Measurements from ENCODE around the gene YJU2.

DNA sequence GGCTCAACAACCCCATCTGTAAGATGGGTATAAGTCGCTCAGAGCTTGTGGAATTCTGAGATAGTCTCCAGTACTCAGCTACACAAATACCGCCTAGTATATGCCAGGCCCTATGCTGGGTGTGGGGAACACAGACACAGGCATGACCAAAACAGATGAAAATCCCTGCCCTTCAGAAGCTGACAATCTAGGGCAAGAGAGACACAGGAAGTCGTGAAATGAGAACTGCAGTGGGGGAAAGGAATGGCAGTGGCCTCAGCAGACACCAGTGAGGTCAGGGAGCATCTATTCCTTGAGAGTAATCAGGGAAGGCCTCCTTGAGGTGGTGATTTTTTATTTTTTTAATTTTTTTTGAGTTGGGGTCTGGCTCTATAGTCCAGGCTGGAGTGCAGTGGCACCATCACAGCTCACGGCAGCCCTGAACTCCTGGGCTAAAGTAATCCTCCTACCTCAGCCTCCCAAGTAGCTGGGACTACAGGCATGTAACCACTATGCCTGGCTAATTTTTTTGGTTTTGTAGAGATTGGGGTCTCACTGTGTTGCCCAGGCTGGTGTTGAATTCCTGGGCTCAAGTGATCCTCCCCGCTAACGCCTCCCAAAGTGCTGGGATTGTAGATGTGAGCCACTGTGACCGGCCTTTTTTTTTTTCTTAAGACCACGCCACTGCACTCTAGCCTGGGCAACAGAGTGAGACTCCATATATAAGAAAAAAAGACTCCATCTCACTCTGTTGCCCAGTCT lies 52.1 kb downstream of the YJU2 start:
- TF ChIP-seq, protein P1, sequence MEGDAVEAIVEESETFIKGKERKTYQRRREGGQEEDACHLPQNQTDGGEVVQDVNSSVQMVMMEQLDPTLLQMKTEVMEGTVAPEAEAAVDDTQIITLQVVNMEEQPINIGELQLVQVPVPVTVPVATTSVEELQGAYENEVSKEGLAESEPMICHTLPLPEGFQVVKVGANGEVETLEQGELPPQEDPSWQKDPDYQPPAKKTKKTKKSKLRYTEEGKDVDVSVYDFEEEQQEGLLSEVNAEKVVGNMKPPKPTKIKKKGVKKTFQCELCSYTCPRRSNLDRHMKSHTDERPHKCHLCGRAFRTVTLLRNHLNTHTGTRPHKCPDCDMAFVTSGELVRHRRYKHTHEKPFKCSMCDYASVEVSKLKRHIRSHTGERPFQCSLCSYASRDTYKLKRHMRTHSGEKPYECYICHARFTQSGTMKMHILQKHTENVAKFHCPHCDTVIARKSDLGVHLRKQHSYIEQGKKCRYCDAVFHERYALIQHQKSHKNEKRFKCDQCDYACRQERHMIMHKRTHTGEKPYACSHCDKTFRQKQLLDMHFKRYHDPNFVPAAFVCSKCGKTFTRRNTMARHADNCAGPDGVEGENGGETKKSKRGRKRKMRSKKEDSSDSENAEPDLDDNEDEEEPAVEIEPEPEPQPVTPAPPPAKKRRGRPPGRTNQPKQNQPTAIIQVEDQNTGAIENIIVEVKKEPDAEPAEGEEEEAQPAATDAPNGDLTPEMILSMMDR (IDR thresholded peaks at IDR 0.05; ENCODE audit: poor library complexity, severe bottlenecking): no peak
- TF ChIP-seq SMC3 (conservative IDR thresholded peaks at IDR 0.05; ENCODE audit: poor library complexity) (no peak), RAD21 (conservative IDR thresholded peaks at IDR 0.05) (no peak), TAF1 (IDR thresholded peaks at IDR 0.05; ENCODE audit: low read depth) (no peak), MXI1 (conservative IDR thresholded peaks at IDR 0.05; ENCODE audit: poor library complexity, severe bottlenecking) (no peak), EZH2 (IDR thresholded peaks at IDR 0.05; ENCODE audit: borderline replicate concordance, insufficient read depth, low read length, poor library complexity, severe bottlenecking) (no peak), EP300 (conservative IDR thresholded peaks at IDR 0.05; ENCODE audit: poor library complexity, severe bottlenecking) (no peak)
